ENCODE results near the gene HOXB3.

The HOXB3 gene

DNA sequence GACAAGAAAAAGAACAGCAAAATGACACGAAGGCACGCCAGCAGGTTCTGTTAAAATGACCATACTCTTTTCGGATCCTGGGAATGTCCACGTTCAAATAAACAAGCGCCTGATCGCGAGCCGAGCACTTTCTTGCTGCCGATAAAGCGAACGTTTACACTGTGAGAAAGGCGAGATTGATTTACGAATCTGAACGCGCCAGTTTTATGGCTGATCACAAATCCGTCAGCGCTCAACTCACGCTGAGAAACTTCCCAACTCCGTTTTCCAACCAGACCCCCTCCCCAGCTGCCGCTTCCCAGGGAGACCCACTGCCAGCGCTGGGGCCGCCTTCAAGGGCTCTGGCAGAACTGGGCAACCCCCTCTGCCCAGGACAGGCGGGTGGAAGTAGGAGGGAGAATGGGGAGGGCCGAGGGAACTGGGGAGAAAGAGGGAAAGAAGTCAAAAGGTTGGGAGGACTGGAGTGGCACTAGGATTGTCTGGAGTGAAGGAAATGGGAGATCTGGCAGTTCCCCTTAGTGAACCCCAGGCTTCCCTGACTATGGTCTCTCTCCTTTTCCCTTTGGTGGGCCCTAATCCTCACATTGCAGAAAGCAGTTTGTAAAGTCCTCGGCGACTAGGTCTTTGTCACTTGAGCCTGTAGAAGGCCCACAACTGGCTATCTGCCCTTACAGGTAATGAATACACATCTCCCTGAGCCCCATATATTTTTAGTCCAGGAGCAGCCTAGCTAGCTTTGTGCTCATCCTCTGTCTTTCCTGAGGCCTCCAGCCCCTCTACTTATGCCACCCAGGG, 18.8 kb downstream of the HOXB3 start (continued):
- peak; percentile 90 for TF ChIP-seq ZXDB (tag by site-specific recombination; IDR thresholded peaks at IDR 0.05)
- TF ChIP-seq, protein P1, sequence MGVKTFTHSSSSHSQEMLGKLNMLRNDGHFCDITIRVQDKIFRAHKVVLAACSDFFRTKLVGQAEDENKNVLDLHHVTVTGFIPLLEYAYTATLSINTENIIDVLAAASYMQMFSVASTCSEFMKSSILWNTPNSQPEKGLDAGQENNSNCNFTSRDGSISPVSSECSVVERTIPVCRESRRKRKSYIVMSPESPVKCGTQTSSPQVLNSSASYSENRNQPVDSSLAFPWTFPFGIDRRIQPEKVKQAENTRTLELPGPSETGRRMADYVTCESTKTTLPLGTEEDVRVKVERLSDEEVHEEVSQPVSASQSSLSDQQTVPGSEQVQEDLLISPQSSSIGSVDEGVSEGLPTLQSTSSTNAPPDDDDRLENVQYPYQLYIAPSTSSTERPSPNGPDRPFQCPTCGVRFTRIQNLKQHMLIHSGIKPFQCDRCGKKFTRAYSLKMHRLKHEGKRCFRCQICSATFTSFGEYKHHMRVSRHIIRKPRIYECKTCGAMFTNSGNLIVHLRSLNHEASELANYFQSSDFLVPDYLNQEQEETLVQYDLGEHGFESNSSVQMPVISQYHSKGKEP (tag by site-specific recombination; IDR thresholded peaks at IDR 0.05): peak; percentile 38; the same call in 1 of the 2 replicates
- no peak for TF ChIP-seq ZFHX2 (tag by site-specific recombination; conservative IDR thresholded peaks at IDR 0.05)
- TF ChIP-seq ZNF677 (tag by site-specific recombination; IDR thresholded peaks at IDR 0.05): no peak
- TF ChIP-seq GFI1B (tag by site-specific recombination; IDR thresholded peaks at IDR 0.05): peak; percentile 95
- TF ChIP-seq ZNF610 (tag by site-specific recombination; IDR thresholded peaks at IDR 0.05; ENCODE audit: borderline replicate concordance): no peak
- TF ChIP-seq ZSCAN4 (tag by site-specific recombination; IDR thresholded peaks at IDR 0.05): 0 out of 2 replicates have a peak, but pooled peaks have one; percentile 40
- no peak for TF ChIP-seq ZNF785 (tag by site-specific recombination; IDR thresholded peaks at IDR 0.05)
- TF ChIP-seq SALL2 (tag by site-specific recombination; IDR thresholded peaks at IDR 0.05; ENCODE audit: borderline replicate concordance): no peak
- TF ChIP-seq ZNF561 (tag by site-specific recombination; IDR thresholded peaks at IDR 0.05; ENCODE audit: borderline replicate concordance): peak; percentile 51; the same call in 1 of the 2 replicates
- TF ChIP-seq OVOL3 (tag by site-specific recombination; IDR thresholded peaks at IDR 0.05): no peak; the same call in 1 of the 2 replicates
- no peak for TF ChIP-seq ZBTB26 (tag by site-specific recombination; optimal IDR thresholded peaks at IDR 0.05)
- TF ChIP-seq, protein P2, sequence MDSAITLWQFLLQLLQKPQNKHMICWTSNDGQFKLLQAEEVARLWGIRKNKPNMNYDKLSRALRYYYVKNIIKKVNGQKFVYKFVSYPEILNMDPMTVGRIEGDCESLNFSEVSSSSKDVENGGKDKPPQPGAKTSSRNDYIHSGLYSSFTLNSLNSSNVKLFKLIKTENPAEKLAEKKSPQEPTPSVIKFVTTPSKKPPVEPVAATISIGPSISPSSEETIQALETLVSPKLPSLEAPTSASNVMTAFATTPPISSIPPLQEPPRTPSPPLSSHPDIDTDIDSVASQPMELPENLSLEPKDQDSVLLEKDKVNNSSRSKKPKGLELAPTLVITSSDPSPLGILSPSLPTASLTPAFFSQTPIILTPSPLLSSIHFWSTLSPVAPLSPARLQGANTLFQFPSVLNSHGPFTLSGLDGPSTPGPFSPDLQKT (IDR thresholded peaks at IDR 0.05; ENCODE audit: borderline replicate concordance, low read depth, low read length): no peak
- no peak for TF ChIP-seq ZNF701 (tag by site-specific recombination; IDR thresholded peaks at IDR 0.05)
- TF ChIP-seq ZNF391 (tag by site-specific recombination; IDR thresholded peaks at IDR 0.05; ENCODE audit: borderline replicate concordance, low read depth): no peak; the same call in 1 of the 2 replicates
- no peak for TF ChIP-seq ZNF175 (tag by site-specific recombination; IDR thresholded peaks at IDR 0.05)
- TF ChIP-seq MZF1 (tag by site-specific recombination; IDR thresholded peaks at IDR 0.05; ENCODE audit: borderline replicate concordance): 0 out of 2 replicates have a peak, but pooled peaks have one; percentile 4
- TF ChIP-seq ZSCAN23 (tag by site-specific recombination; IDR thresholded peaks at IDR 0.05): no peak
- no peak for TF ChIP-seq ZNF571 (tag by site-specific recombination; IDR thresholded peaks at IDR 0.05)
- TF ChIP-seq, protein P3, sequence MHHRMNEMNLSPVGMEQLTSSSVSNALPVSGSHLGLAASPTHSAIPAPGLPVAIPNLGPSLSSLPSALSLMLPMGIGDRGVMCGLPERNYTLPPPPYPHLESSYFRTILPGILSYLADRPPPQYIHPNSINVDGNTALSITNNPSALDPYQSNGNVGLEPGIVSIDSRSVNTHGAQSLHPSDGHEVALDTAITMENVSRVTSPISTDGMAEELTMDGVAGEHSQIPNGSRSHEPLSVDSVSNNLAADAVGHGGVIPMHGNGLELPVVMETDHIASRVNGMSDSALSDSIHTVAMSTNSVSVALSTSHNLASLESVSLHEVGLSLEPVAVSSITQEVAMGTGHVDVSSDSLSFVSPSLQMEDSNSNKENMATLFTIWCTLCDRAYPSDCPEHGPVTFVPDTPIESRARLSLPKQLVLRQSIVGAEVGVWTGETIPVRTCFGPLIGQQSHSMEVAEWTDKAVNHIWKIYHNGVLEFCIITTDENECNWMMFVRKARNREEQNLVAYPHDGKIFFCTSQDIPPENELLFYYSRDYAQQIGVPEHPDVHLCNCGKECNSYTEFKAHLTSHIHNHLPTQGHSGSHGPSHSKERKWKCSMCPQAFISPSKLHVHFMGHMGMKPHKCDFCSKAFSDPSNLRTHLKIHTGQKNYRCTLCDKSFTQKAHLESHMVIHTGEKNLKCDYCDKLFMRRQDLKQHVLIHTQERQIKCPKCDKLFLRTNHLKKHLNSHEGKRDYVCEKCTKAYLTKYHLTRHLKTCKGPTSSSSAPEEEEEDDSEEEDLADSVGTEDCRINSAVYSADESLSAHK (tag by site-specific recombination; IDR thresholded peaks at IDR 0.05): peak; percentile 97
- no peak for TF ChIP-seq BCL11A (tag by site-specific recombination; IDR thresholded peaks at IDR 0.05; ENCODE audit: low read depth)
- no peak for TF ChIP-seq ZNF132 (tag by site-specific recombination; IDR thresholded peaks at IDR 0.05; ENCODE audit: borderline replicate concordance)
- TF ChIP-seq ZNF138 (tag by site-specific recombination; IDR thresholded peaks at IDR 0.05; ENCODE audit: borderline replicate concordance): no peak
- TF ChIP-seq FEZF1 (tag by site-specific recombination; IDR thresholded peaks at IDR 0.05): peak; percentile 99
- no peak for TF ChIP-seq ZNF155 (tag by site-specific recombination; IDR thresholded peaks at IDR 0.05)
- TF ChIP-seq ZNF24 (tag by site-specific recombination; IDR thresholded peaks at IDR 0.05): peak; percentile 26
- TF ChIP-seq ZBTB6 (tag by site-specific recombination; IDR thresholded peaks at IDR 0.05): no peak

All from HEK293 (cell line).